SJCRH30 (cell line): ENCODE results near the gene ZSCAN2. TPM values are rescaled to one million over a fixed set of nuclear protein-coding genes. Genes with fewer than 3 reads are reported as not detected.
A peak's percentile ranks its signal among the peaks of the same experiment; 100 is the strongest.

Experiments
- DNase-seq, 2 experiments: peaks; one replicate each; pipeline ENCODE4 v3.0.0-alpha.2; 2015 to 2020
- H3K27ac ChIP-seq: fragments of 250-450 bp; sonication (Bioruptor Pico); 2 replicates; pipeline ENCODE4 v1.5.1; 2020; ENCODE audit warnings: mild to moderate bottlenecking, moderate library complexity
- H3K27me3 ChIP-seq: fragments of 250-450 bp; sonication (Bioruptor Pico); 2 replicates; pipeline ENCODE4 v1.5.1; 2020; ENCODE audit warnings: mild to moderate bottlenecking, moderate library complexity
- H3K36me3 ChIP-seq: fragments of 250-450 bp; sonication (Bioruptor Pico); 2 replicates; pipeline ENCODE4 v1.5.1; 2020; ENCODE audit warnings: mild to moderate bottlenecking, moderate library complexity
- H3K4me1 ChIP-seq: fragments of 250-450 bp; sonication (Bioruptor Pico); 2 replicates; pipeline ENCODE4 v1.5.1; 2020; ENCODE audit warnings: mild to moderate bottlenecking, moderate library complexity
- H3K4me3 ChIP-seq: fragments of 250-450 bp; sonication (Bioruptor Pico); 2 replicates; pipeline ENCODE4 v1.5.1; 2020; ENCODE audit warnings: mild to moderate bottlenecking, moderate library complexity
- H3K9me3 ChIP-seq: fragments of 250-450 bp; sonication (Bioruptor Pico); replicated peaks from 2 replicates; pipeline ENCODE4 v1.5.1; 2020; ENCODE audit warnings: mild to moderate bottlenecking, moderate library complexity
- total RNA-seq: library from RNA; depleted of rRNA; stranded (reverse); fragments of >200 nt; shearing (Covaris generic); gene quantifications from 2 replicates; pipeline ENCODE4 v1.2.3, GENCODE V29; 2014; rRNA removed

Gene ZSCAN2
- total RNA-seq, 1 experiment from 2014 or later, result 10.5 TPM

DNA sequence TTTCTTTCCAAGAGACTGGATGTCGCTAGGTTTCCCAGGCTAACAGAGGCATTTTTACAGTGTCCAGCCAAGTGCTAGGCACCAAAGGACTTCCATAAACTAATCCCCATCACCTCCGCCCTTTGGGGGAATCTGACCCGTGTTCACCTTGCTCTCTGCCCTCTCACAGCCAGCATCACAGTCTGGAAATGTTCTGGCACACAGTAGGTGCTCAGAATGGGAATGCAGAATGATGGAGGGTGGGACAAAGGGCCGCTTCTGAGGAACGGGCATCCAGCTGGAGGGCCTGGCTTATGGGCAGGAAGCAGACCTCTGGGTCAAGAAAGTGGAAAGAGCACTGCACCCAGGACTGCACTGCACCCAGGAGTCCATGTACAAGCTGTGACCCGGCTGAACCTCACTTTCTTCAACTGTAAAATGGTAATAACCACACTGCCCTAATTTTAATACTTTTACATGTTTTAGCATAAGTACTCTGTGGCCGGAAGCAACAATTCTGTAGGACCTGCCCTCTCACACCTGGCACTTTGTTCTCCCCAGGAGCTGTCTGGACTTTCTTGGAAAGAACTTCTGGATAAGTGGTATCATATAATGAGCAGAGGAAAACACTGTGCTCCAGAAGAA lies 58.1 kb downstream of the ZSCAN2 start:
- Histone ChIP-seq H3K9me3 (no peaks in the 10 kb centered on the region), H3K27me3 (no peaks in the 10 kb centered on the region), H3K36me3 (no peaks in the 10 kb centered on the region), H3K4me1 (peaks cover 2% of the 10 kb centered on the region; the same call in 1 of the 2 replicates), H3K27ac (no peak overlapping the region), H3K4me3 (peak overlapping the region; percentile 61)
- DNase-seq, result no peak

GRCh38 chr15:84659904-84660781 lies 59.3 kb downstream of the ZSCAN2 start:
- H3K27me3 ChIP-seq, result no peaks in the 10 kb centered on the region
- H3K27ac ChIP-seq, result no peak overlapping the region
- no peaks in the 10 kb centered on the region for H3K9me3 ChIP-seq
- no peak overlapping the region for H3K4me3 ChIP-seq
- H3K4me1 ChIP-seq, result no peaks in the 10 kb centered on the region
- peak in 1 of 2 experiments; percentile 20 for DNase-seq
- H3K36me3 ChIP-seq, result peaks cover 4% of the 10 kb centered on the region; the same call in 1 of the 2 replicates

GRCh38 chr15:84661001-84661400 lies 60.2 kb downstream of the ZSCAN2 start:
- H3K4me3 ChIP-seq, result no peak overlapping the region
- H3K27me3 ChIP-seq, result no peaks in the 10 kb centered on the region
- no peaks in the 10 kb centered on the region for H3K4me1 ChIP-seq
- H3K36me3 ChIP-seq, result peaks cover 12% of the 10 kb centered on the region
- no peak for DNase-seq
- H3K27ac ChIP-seq, result no peak overlapping the region
- H3K9me3 ChIP-seq, result no peaks in the 10 kb centered on the region

GRCh38 chr15:84666373-84666772 lies 65.6 kb downstream of the ZSCAN2 start:
- DNase-seq, result no peak
- Histone ChIP-seq H3K9me3 (no peaks in the 10 kb centered on the region), H3K27ac (no peak overlapping the region), H3K27me3 (no peaks in the 10 kb centered on the region), H3K4me3 (no peak overlapping the region), H3K4me1 (no peaks in the 10 kb centered on the region), H3K36me3 (peaks cover 49% of the 10 kb centered on the region)

DNA sequence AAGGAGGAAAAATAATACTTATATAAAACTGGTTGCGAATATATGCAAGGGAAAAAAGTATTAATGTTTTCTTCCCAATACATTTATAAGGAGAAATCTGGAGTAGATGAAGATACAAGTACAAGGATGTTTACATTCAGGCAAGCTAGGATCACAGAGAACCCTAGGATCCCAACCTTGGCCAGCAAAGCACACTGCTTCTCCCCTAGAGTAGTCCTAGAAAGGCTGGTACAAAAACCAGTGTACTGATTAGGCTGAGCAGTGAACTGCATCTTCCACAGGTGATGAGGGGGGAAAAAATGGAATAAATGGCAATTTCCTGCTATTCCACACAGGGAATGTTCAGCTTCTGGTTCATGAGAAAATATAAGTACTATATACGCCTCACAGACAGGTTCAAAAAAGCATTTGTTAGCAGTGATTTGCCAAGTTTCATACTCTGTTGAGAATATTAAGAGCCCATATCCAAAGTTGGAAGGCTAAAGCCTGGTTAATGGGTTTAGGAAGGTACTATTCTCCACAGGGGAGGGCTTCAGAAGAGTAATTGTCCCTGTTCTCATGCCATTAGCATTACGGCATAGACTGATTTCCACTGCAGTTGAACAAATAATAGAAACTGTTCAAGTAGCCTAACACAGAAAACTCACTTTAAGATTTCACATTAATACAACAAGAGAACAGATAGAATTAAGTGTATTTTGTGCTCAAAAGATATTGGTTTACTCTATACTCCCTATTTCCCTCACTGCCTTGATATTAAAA lies 67.6 kb downstream of the ZSCAN2 start:
- Histone ChIP-seq H3K9me3 (no peaks in the 10 kb centered on the region), H3K4me3 (no peak overlapping the region), H3K36me3 (peaks cover 53% of the 10 kb centered on the region), H3K27me3 (no peaks in the 10 kb centered on the region), H3K27ac (no peak overlapping the region), H3K4me1 (no peaks in the 10 kb centered on the region)
- no peak for DNase-seq

- H3K9me3 ChIP-seq, result no peaks in the 10 kb centered on the region
- H3K4me1 ChIP-seq, result no peaks in the 10 kb centered on the region
- no peaks in the 10 kb centered on the region for H3K27me3 ChIP-seq
- peaks cover 66% of the 10 kb centered on the region for H3K36me3 ChIP-seq
- no peak overlapping the region for H3K4me3 ChIP-seq
- H3K27ac ChIP-seq, result no peak overlapping the region
- no peak for DNase-seq
Measured at GRCh38 chr15:84669726-84670125, 68.9 kb downstream of the ZSCAN2 start.

- H3K4me1 ChIP-seq, result no peaks in the 10 kb centered on the region
- peaks cover 66% of the 10 kb centered on the region for H3K36me3 ChIP-seq
- DNase-seq, result no peak
- H3K27ac ChIP-seq, result no peak overlapping the region
- H3K9me3 ChIP-seq, result no peaks in the 10 kb centered on the region
- H3K27me3 ChIP-seq, result no peaks in the 10 kb centered on the region
- H3K4me3 ChIP-seq, result no peak overlapping the region
Measured at GRCh38 chr15:84671211-84671610, 70.4 kb downstream of the ZSCAN2 start.

Other genes with a start within 250 kb of the ZSCAN2 start
- gene WDR73, start 53.3 kb downstream of the ZSCAN2 start, total RNA-seq, result 22.0 and 26.3 TPM in 2 replicates
- gene NMB, start 57.2 kb downstream of the ZSCAN2 start, total RNA-seq, result 4.2 and 4.4 TPM in 2 replicates
- gene SEC11A, start 115.1 kb downstream of the ZSCAN2 start, total RNA-seq, result 258 and 277 TPM in 2 replicates
- 12.6 and 13.0 TPM in 2 replicates for gene ZNF592, start 147.6 kb downstream of the ZSCAN2 start, total RNA-seq
- gene ALPK3, start 216.3 kb downstream of the ZSCAN2 start, total RNA-seq, result 35.9 and 49.9 TPM in 2 replicates